RKO (cell line): ENCODE measurements around the gene GSG1.
"Not testable (repeated sequence)": the region's sequence is repeated elsewhere in the genome, so short reads cannot be mapped to it uniquely, and the experiment has no call there.

Experiments
- DNase-seq: peaks from one replicate; pipeline ENCODE4 v3.0.0-alpha.2; 2016; ENCODE audit warnings: low spot score

The GSG1 gene

GRCh38 chr12:13053617-13054016 is 49.9 kb downstream of the GSG1 start:
- DNase-seq, result not testable (repeated sequence)

- no peak for DNase-seq
These were observed 51.0 kb downstream of the GSG1 start for GRCh38 chr12:13052421-13052820.

GRCh38 chr12:13049816-13050215 is 53.7 kb downstream of the GSG1 start:
- DNase-seq, result no peak

DNA sequence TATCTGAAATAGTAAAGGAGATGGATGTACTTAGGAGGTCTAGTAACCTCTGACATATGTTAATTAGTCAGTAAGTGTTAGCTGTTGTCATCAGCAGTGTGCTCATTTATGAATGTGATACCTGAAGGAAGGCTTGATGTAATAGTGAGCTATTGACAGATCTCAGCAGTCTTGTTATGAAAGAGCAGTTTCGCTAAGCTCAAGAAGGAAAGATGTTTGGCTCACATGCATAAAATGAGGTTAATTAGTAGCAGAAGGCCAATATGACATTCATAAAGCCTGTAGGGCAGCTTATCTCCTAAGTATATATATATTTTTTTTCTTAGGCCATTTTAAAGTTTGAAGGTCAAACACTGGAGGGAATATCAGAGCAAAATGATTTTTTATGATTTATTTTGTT is 56.5 kb downstream of the GSG1 start:
- no peak for DNase-seq

GRCh38 chr12:13045816-13046215 is 57.7 kb downstream of the GSG1 start:
- no peak for DNase-seq

DNA sequence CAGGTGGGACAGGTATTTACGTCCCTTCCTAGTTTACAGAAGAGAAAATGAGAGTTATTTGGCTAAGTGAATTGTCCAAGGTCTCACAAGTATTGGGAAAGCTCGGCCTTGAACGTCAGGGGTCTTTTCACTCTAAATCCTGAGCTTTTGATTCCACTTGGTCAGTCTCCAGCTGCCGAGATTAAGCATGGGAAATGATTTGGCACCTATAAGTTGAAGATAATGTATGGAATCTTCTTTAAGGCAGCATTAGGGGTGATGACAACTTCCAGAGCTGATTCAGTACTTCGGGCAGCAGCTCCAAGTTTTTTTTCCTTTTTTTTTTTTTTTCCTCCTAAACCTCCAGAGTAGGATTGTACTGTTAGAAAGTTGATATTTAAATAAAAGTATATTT is 58.6 kb downstream of the GSG1 start:
- DNase-seq, result no peak

DNA sequence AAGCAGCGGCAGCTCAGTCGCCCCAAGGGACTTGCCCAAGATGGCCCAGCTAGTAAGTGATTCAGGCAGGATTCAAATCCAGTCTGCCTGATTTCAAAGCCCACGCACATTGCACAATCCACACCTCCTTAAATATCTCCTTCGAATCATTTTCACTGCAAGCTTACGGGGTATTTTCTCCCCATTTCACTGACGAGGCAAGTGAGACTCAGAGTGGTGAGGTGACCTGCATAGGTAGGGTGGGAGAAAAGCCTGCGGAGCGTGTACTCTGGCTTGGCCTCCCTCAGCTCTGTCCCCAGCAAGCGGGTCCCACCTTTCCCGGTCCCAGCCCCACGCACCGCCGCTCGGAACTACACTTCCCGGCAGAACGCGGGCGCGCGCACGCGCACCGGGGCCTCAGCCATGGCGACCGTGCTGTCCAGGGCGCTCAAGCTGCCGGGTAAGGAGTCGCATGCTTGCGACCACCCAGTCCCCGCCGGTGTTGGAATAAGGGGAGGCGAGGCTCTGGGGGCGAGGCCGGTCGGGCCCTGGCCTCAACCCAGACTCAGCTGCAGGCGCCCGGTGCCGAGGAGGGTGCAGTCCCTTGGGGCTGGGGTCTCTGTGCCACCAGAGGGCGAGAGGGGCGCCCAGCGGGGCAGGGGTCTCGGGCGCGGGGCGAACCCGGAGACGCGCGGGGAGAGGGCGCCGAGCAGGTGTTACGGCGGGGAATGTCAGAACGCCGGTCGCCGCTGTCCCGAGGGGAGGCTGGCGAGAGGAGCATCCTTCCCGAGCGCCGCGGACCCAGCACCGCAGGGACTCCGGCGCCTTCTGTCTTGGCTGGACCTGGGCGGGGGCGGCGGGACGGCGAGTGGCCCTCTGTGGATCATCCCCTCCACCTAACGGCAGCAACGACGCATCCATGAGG is 59.2 kb downstream of the GSG1 start, which contains the start of gene FAM234B:
FAM234B (plus strand) TSS at position 380 of the 904 bp plus-strand sequence; CDS start at position 403, 23 bp downstream.
- peak; percentile 51 for DNase-seq

DNA sequence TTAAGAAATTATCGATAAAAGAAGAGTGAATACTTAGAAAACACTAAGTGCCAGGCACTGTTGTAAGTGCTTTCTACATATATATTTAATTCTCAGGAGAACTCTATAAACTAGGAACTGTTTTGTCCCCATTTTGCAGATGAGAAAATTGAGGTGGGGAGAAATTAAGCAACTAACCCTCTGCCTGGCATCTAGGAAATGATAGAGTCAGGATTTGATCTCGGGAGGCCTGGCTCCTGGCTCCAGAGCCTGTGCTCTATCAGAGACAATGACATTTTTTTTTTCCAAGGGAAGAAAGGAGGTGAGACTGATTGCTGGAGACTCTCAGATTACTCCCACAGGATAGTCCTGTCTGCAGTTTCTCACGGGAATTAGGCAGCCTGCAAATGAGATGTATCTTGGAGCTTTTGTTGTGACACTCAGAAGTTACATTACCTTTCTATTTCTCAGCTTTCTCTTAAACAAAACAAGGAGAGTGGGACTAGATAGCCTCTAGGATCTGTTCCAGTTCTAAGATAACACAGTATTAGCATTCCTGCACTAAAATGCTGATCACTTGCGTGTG is 60.7 kb downstream of the GSG1 start:
- DNase-seq, result no peak

GRCh38 chr12:13041224-13041623 is 62.2 kb downstream of the GSG1 start:
- DNase-seq, result no peak

GRCh38 chr12:13039328-13039956 is 64.0 kb downstream of the GSG1 start:
- DNase-seq, result no peak

DNA sequence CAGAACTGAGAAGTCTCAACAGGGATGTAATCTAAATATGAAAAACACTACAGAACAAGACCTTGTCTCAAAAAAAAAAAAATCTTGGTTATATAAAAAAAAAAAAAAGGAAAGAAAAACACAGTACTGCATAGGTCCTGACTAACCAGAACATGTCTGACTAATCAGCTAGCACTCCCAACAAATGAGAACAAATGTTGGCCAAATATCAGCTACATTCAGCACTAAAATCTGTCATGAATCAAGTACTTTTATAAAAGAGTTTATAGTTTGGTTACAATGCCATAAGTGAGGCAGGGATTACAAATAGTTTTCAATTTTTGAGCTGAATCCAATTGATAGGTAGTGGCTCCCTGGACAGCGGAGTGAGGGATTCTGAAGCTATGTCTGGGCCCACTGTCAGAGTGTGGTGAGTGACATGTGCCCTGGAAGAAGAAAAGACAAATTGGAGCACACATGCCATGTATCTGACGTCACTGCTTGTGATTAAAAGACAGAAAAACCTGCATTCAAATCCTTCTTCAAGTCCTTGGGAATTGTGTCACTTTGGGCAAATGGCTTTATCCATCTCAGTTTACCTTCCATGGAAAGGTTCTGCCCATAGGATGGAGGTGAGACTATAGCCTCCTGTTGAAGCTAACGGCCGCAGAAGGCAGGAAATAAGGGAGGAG is 64.8 kb downstream of the GSG1 start:
- peak; percentile 18 for DNase-seq

- no peak for DNase-seq
These were observed 66.6 kb downstream of the GSG1 start for GRCh38 chr12:13036881-13037280.

GRCh38 chr12:13035335-13035734 is 68.1 kb downstream of the GSG1 start:
- not testable (repeated sequence) for DNase-seq
